M059J (cell line): Measurements from ENCODE around the gene INSR. TPM values are rescaled to one million over a fixed set of nuclear protein-coding genes. Genes with fewer than 3 reads are reported as not detected.

Experiments
- DNase-seq: peaks from one replicate; pipeline ENCODE4 v3.0.0-alpha.2; 2012; ENCODE audit warnings: low read depth
- total RNA-seq: library from RNA; depleted of rRNA; stranded (reverse); fragments of >200 nt; shearing (Covaris generic); gene quantifications from 2 replicates; pipeline ENCODE4 v1.2.3, GENCODE V29; 2014

INSR gene
- total RNA-seq, 1 experiment from 2014 or later: 1.6 TPM

DNA sequence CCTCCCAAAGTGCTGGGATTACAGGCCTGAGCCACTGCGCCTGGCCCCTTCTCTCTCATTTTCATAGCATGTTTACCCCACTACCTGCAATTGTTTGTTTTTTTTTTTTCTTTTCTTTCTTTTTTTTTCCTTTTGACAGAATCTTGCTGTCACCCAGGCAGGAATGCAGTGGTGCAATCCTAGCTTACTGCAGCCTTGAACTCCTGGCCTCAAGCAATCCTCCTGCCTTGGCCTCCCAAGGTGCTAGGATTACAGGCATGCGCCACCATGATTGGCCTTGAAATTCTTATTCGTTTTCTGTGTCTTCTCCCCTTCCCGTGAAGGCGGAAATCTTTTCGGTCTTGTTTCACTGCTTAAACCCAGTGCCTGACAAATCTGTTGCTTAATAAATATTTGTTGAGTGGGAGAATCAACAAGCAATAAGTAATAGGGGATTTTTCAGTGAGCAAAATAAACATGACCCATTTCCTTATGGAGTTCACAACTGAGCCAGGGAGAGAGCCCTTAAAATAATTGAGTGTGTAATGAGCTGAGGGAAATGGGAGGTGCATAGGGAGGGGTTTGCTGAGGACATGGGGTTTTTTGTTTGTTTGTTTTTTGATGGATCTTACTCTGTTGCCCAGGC is 1.8 kb upstream of the INSR start:
- no peak for DNase-seq

DNA sequence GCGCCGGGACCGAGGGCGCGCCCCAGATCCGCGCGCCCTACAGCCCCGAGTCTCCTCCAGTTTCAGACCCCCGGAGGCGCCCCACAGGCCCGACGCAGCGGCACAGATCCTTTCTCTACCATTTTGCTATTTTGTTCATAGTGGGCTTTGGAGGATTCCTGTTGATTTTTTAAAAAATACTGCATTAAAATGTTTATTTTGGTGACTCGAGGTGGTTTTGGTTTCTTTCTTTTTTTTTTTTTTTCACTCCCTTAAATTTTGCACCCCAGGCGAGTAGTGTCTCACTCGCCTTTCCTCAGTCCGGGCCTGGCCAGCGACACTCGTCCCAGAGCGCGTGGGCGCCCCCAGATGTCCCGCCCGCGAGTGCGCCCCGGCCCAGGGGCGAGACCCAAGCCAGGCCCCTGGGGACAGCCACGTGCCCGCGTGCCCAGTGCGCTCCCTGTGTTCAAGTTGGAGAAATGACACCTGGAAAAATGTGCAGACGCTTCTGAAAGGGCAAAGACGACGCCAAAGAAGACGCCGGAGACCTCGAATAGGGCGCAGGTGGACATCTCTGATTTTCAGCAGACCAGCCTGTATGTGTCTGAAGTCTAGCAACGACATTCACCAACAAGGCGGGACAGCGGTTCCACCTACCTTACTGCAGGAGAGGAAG is 471 bp upstream of the INSR start:
- peak; percentile 21 for DNase-seq

DNA sequence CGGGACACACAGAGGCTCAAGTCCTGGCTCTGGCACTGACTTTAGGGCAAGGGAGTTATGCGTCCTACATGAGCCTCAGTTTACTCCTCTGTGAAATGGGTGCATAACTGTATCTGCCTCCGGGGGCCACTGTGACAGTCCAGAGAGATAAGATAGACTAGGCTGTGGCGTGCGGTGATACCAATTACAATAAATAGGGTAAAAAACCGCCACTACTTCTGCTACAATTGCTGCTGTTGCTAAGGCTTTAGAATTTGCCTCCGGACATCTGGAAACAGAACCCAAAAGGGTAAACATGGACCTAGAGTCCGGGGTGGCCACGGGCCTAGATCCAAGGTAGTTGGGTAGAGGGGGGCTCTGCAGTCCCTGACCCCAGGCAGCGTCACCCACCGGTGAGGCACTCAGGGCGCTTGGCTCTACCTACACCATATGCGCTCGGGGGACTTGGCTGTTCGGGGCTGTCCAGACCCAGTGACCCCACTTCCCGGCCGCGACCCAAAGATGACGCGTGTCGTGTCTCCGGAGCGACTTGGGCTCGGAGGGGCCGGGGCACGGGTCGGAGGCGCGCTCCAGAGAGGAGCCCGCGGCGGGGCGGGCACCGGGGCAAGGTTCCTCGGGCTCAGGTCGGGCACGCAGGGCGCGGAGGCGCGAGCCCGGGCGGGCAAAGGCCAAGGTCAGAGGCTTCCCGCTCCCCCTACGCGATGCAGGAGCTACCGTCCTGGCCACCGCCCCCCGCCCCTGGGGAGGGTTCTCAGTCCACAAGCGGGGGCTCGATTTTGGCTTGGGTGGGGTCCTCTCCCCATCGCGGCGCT is 1.1 kb downstream of the INSR start:
- no peak for DNase-seq

DNA sequence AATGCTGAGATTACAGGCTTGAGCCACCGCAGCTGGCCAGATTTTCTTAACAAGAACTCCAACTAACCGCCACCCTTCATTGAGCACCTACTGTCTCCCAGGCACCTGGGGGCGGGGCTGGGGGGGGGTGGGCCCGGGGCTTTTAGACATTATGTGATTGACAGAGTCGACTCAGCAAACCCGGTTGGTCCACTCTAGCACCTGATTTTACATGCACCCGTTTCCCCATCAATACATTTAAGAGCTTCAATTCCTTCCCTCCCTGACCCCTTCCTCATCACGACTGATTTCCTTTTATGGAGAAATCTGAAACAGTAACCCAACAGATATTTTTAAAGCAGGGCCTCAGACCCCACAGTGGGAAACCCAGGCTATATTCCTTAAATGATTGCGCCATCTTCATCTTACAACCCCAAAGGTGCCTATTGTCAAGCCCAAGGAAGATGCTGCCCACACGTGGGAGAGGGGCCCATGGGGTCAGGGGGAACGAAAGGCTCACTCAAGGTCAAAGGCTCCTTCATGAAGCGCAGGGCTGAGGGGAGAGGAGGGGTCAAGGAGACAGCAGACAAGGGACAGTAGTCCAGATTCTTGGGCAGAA is 1.8 kb downstream of the INSR start:
- no peak for DNase-seq

DNA sequence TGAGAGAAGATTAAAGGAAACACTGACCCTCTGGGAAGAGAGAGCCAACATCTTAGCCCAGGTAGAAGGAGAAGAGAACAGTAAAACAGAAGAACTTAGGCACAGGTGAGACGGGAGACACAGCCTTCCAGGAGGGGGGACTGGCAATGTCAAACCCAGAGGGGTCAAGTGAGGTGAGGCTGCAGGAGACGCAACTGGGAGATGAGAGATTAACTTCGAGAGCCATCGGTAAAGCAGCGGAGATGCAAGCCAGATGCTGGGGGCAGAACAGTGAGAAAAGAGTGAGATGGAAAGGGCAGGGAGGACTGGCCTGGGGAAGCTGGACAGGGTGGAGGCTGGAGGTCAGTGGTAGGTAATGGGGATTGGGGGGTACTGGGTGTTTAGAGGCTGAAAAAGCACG is 5.2 kb downstream of the INSR start:
- DNase-seq: no peak

DNA sequence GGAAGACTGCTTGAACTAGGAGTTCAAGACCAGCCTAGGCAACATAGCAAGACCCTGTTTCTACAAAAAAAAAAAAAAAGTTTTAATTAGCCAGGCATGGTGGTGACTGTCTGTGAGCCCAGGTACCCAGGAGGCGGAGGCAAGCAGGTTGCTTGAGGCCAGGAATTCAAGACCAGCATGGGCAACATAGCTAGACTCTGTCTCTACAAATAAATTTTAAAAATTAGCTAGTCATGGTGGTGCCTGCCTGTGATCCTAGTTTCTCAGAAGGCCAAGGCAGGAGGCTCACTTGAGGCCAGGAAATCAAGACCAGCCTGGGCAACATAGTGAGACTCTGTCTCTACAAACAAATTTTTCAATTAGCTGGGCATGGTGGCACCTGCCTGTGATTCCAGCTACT is 6.1 kb downstream of the INSR start:
- DNase-seq: no peak

DNA sequence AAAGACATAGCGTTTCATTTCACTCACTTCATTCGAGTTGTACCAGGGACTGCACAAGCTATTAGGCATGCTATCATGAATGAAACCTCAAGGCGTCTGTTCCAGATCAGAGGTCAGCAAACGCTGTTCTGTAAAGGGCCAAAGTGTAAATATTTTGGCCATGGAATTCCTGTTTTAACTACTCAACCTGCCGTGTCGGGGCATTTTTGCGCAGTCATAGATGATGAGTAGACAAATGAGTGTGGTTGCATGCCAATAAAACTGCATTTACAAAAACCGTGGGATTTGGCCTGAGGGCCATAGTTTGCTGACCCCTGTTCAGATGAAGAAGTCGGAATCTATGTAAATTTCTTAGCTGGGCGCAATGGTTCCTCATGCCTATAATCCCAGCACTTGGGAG is 6.5 kb downstream of the INSR start:
- DNase-seq: peak; percentile 84

DNA sequence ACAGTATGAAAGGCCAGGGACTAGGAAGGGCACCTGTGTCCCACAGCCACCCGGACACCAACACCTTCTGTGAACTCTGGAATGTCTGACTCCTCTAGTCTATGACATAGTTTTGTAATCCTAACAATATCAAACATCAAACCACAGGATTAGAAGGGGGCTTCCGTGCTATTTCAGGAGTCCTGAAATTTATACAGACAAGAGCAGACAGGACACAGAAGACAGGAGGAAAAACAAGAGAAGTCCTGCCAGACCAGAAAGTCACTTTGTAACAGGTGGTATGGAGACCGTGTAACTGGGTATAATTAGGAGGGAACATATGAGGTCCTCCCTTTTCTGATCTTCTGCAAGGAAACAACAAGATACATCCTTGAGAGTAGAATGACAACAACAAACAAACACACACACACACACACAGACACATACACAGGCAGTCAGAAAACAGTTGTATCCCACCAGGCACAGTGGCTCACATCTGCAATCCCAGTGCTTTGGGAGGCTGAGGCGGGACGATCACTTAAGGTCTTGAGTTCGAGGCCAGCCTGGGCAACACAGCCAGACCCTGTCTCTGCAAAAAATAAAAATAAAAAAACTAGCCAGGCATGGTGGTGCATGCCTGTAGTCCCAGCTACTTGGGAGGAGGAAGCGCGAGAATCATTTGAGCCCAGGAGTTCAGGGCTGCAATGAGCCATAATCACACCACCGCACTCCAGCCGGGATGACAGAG is 13.1 kb downstream of the INSR start:
- no peak for DNase-seq

DNA sequence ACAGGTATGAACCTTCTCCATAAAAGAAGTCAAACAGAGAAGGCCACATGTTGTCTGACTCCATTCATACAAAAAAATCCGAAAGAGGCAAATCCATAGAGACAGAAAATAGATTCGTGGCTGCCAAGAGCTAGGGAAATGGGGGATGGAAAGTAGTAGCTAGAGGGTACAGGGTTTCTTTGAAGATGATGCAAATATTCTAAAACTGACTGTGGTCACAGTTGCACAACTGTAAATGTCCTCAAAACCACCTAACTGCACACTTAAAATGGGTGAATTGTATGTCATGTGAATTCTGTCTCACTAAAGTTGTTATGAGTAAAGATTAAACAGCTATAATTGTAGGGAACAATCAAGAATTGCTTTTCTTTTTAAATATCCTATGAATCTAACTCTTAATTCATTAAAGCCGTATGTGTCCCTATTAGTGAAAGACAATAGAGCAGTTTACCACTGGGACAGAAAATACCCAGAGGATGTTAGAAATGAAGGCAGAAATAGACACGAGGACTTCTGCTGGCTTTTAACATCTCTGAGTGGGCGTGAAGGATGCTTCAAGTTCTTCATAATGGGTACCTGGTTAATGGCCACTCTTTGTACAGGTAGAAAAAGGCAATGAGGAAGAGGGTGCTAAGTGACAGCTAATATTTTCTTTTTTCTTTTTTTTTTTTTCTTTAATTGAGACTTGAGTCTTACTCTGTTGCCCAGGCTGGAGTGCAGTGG is 21.2 kb downstream of the INSR start:
- DNase-seq: no peak

DNA sequence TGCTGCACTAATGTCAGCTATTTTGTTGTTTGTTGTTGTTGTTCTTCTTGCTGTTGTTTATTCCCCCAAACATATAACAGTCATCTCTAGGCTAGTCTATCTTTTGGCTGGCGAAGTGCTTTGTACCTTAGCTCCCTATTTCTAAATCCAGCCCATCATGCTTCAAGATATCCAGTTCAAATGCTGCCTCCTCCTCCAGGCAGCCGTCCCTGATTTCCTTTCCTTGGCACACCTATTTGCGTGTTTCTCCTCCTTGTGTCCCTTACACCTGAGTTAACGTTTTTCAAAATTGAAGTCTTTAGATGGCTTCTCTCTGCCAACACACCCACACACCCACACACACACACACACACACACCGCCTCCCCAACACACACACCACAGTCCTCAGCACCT is 25.5 kb downstream of the INSR start:
- no peak for DNase-seq

DNA sequence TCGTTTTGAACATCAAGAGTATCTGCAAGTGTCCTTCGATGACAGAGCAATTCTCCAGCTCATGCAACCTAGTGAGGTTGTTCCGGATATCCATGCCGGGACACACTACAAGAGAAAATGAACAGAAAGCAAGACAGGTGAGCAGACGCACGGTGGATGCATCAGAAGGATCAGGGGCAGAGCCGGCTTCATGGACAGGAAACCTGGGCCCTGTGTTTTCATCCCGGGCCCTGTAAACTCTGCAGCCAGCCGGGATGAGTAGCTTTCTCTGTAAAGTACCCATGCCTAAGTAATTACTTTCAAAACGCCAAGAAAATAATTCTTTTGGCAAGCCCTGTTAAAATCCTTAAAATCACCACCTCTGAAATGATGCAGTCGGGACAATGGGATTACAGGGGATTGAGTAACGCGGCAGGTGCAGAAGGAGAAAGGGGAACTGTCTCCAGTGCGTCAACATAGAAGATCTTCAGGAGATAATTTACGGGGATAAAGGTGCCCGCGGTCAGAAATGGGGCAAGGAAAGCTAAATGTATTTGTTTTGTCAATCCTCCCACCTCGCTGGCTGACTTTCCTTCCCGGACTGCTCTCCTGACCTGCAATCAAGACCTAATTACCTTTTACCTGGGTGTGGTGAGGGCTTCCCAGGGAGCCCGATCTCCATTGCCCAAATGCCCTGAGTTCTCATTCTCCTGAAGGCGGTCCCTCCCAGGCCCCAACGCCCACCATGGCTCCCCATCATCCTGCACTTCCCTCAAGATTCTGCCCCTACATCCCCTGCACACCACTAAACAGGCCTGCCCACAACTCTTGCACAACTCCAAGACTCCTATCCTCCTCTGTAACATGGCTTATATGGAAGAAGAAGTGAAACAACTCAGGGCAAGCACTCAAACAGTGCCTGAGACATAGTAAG is 26.2 kb downstream of the INSR start:
- DNase-seq: no peak

DNA sequence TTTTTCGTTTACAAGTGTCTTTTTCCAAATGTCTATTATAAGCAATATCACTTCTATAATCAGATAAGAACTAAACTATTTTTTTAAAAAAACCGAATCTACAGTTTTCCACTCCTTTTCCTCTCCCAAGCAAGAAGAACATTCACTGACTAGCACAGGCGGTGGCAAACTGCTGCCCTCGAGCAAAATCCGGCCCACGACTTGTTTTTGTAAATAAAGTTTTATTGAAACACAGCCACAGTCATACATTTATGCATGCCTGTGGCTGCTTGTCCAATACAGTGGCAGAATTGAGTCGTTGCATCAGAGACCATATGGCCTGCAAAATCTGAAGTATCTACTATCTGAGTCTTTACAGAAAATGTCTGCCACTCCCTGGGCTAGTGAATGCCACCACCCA is 27.4 kb downstream of the INSR start:
- no peak for DNase-seq

DNA sequence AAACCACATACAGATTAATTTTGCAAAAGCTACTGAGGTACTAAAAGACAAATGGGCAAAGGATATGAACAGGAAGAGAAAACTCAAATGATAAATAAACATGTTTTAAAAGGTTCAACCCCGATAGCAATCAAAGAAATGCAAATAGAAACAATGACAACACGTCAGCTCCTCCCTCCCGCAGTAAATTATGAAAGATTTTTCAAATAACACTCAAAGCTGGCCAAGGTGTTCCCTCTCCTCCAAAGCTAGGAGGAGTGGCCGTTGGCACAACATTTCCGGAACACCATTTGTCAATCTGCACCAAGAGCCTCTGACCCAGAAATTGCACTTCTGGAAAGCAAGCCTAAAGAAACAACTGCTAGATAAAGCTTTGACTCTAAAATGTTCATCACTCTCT is 28.3 kb downstream of the INSR start:
- DNase-seq: no peak

DNA sequence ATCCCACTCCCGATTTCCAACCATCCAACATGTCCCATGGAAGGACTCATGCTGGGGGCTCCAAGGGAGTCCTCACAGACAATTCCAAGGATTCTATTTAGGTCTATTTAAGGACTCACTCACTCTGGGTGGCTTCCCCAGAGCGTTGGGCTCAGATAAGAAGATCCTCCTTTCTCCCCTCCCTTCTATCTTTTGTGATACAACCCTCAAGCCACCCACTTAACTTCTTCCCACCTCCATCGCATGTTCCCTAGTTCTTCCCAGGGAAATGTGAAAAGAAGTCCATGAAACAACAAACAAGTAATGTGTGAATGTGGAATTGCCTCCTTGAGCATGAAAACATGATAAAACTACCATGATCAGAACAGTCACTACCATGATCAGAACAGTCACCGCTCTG is 29.4 kb downstream of the INSR start:
- no peak for DNase-seq

DNA sequence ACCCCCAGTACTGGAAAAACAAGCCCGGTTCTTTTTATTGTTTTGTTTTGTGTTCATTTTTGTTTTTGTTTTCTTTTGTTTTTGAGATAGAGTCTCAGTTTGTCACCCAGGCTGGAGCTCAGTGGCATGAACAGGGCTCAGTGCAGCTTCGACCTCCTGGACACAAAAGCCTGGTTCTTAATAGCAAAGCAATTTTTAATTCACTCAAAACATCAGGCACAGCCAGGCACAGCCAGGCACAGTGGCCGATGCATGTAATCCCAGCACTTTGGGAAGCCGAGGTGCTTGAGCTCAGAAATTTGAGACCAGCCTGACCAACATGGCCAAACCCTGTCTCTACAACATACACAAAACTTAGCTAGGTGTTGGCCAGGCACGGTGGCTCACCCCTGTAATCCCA is 30.7 kb downstream of the INSR start:
- no peak for DNase-seq

DNA sequence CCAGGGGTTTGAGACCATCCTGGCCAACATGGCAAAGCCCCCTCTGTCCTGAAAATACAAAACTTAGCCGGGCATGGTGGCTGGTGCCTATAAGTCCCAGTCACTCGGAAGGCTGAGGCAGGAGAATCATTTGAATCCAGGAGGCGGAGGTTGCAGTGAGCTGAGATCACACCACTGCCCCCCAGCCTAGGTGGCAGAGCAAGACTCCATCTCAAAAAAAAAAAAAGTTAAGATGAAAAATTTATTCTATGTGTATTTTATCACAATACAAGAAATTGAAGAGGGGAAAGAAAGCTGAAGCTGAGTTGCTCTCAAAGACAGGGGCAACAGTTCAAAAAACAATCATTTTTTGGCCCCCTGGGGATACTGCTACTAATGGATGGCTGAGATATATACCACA is 31.1 kb downstream of the INSR start:
- no peak for DNase-seq

DNA sequence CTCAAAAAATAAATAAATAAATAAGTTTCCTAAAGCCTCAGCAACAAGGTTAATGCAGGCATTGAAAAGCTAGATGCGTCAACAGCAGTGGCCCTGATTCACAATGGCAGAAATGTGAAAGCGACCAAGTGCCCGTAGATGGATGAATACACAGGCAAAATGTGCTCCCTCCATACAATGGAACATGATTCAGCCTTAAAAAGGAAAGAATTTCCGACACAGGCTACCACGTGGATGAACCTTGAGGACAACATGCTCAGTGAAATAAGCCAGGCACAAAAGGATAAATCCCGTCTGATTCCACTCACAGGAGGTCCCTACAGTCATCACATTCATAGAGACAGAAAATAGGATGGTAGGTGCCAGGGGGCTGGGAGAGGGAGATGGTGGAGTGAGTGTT is 31.7 kb downstream of the INSR start:
- no peak for DNase-seq

DNA sequence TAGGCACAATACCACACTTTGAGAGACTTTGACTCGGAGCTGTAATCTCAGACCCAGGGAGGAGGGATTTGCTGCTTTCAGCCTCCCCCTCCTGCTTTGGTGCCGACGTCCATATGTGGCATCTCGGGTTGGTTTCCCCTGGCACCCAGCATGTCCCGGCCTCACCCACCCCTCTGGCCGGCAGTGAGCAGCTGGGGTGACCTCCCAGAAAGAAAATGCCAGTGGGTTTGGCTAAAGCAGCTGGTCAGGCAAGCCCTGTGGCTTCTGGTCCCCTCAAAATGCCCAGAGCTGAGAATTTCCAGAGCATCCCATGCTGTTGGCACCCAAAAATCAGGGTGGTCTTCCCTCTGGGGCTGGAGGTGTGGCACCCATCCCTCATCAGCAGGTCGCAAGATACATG is 34.1 kb downstream of the INSR start:
- no peak for DNase-seq

DNA sequence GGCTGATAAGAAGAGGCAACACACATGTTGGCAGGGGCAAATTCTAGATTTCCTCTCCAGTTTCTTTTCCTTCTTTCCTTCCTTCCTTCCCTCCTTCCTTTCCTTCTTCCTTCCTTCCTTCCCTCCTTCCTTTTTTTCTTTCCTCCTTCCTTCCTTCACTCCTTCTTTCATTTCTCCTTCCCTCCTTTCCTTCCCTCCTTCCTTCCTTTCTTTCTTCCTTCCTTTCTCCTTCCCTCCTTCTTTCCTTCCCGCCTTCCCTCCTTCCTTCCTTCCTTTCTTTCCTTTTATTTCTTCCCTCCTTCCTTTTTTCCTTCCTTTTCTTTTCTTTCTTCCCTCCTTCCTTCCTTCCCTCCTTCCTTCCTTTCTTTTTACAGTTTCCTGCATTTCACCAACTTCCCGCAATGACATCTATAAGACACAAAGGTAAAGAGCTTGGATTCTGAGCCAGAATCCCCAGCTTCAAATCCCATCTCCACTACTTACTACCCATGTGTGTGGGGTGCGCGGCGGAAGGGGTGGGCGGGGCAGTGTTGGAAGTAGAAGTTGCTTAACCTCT is 35.3 kb downstream of the INSR start:
- no peak for DNase-seq
